Measurements from ENCODE around the gene PACRG. TPM values are rescaled to one million over a fixed set of nuclear protein-coding genes. Genes with fewer than 3 reads are reported as not detected.

PACRG gene
- total RNA-seq, 2 donors from 2014 or later: 0.70 to 1.3 TPM

GRCh38 chr6:163175301-163175700 lies 447.5 kb downstream of the PACRG start:
- no peak for DNase-seq
- intact Hi-C loops (cut with DNase I, micrococcal nuclease): no loop called here
- no peak for ATAC-seq

- ATAC-seq (no peak), DNase-seq (no peak)
- intact Hi-C loops (cut with DNase I, micrococcal nuclease): no loop called here
Measured at GRCh38 chr6:163176097-163176496, 448.3 kb downstream of the PACRG start.

- intact Hi-C loops (cut with DNase I, micrococcal nuclease): no loop called here
Measured at GRCh38 chr6:163177007-163177406, 449.2 kb downstream of the PACRG start.

DNA sequence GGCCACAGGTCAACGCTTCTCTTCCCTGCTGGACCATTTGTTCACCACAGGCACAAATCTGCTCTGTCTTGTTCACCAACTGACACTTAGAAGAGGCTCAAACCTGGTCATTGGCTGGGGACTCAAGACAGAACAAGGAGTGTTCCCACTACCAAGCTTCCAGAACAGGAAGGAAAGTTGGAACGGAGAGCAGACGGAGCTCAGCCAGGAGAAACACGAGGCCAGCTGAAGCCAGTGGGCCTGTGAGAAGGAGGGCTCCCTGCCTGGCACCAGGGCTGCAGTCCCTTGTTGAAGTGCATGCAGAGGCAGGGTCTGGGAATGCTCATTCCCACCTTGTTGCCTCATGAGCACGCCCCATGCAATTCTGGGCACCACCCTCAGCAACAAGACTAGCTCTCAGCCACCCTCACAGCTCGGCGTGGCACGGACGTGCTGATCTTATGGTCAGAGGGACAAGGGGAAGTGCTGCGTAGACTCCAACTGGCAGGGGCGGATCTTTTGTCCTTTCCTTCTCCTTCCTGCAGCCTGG lies 450.2 kb downstream of the PACRG start:
- no peak for ATAC-seq
- intact Hi-C loops (cut with DNase I, micrococcal nuclease): no loop called here
- DNase-seq: no peak

More at GRCh38 chr6:163177007-163177406, 449.2 kb downstream of the PACRG start:
- ATAC-seq (no peak), DNase-seq (no peak)

- intact Hi-C loops (cut with DNase I, micrococcal nuclease): no loop called here
- ATAC-seq (no peak), DNase-seq (no peak)
Measured at GRCh38 chr6:163179061-163179460, 451.3 kb downstream of the PACRG start.

DNA sequence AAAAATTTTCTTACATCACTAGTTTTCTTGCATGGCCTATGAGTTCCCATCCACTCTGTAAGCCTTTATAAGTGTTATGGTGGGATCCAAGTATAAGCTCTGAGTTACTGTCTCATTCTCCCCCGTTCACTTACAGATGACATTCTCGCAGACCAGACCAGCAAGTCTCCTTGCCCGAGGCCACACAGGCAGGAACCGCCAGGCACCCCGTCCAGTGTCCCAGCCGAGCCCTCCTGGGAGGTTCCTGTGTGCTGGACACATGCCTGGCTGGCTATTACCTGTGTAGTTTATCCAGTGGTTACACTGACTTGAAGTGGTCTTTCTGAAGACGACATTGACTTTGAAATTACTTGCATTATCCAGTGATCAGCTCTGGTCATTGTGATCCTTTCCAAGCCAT lies 451.9 kb downstream of the PACRG start:
- ATAC-seq (no peak), DNase-seq (no peak)
- intact Hi-C loops (cut with DNase I, micrococcal nuclease): no loop called here

GRCh38 chr6:163180874-163181541 lies 453.2 kb downstream of the PACRG start:
- intact Hi-C loops (cut with DNase I, micrococcal nuclease): no loop called here
- ATAC-seq (peak; percentile 32), DNase-seq (peak in 1 of 2 donors; percentile 21)

DNA sequence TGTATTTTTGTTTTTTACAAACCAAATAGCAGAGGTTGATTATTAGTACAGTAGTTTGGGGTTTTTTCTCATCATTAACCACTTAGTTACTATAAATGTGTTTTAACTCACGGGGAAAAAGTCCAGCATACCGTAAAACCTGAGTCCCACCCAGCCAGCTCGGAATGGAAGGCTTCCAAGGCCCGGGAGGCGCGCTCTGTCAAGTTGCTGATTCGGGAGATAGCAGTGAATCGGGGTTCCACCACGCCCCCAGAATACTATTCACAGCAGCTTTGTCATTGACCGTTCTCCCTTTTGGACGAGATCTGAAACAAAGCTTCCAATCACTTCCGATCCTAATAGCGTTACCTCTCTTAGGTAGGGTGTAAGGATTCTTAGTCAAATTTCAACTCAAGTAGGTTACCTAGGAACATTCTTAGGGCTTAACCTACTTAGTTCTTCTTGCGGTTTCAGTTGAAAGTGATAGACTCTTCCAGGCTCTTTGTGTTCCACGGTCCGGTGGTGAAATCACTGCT lies 453.9 kb downstream of the PACRG start:
- intact Hi-C loops (cut with DNase I, micrococcal nuclease): no loop called here
- ATAC-seq (no peak), DNase-seq (no peak)

GRCh38 chr6:163182696-163183095 lies 454.9 kb downstream of the PACRG start:
- intact Hi-C loops (cut with DNase I, micrococcal nuclease): no loop called here
- ATAC-seq (no peak), DNase-seq (no peak)

DNA sequence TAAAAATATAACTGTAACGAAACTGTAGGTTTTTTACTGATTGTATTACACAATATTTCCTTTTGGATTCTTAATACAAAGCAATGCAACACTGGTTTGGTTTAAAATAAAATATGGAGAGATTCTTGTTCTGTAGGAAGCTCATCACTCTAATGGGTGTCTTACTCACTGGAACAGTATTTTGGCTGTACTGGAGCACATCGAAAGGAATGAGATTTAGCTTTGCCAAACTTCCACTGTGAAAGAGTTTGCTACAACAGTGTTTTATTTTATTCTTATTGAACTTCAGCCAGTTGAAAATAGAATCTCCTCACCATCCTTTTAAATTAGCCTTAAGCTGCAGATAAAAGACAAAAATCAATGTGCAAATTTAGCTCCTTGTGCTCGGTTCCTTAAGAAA lies 456.0 kb downstream of the PACRG start:
- intact Hi-C loops (cut with DNase I, micrococcal nuclease): no loop called here
- DNase-seq (no peak), ATAC-seq (no peak)

DNA sequence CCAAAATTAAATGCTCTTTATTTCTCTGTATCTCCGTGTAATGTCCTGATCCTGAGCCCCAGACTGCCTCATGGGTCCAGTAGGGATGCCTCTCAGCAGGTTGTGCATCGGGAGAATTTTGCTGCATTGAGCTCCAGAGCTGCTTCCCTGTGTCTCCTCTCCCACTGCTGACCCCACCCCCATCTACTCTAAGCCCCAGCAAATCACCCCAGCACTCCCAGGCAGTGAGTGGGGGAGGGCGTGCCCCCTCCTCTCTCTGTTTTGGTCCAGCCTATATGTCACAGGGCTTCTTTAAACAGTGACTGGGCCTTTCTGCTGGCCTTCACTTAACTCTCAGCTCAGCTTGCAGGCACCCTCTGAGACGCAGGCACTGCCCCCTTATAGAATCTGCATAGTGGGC lies 458.0 kb downstream of the PACRG start:
- intact Hi-C loops (cut with DNase I, micrococcal nuclease): no loop called here
- ATAC-seq: no peak
- DNase-seq: no peak

DNA sequence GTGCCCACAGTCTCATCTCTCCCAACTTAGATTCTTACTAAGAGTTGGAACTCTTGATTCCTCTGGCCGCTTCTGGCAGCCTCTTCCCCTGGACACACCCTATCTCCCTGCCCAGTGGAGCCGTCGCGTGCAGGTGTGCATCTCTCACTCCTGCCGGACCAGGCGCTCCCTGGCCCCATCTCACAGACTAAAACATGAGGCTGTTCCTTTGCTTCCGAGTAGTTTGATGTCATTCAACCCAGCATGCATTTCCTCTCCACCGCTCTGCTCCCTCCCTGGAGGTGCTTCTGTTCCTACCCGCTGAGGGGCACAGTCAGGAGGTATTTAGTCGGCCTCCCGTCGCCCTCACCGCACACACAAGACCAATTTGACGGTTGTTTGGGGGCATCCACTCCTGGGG lies 458.8 kb downstream of the PACRG start:
- intact Hi-C loops (cut with DNase I, micrococcal nuclease): no loop called here
- ATAC-seq: no peak

GRCh38 chr6:163187201-163187600 lies 459.4 kb downstream of the PACRG start:
- no peak for ATAC-seq
- DNase-seq: no peak
- intact Hi-C loops (cut with DNase I, micrococcal nuclease): no loop called here

More for the DNA sequence above, 458.8 kb downstream of the PACRG start:
- DNase-seq: no peak

GRCh38 chr6:163187606-163188005 lies 459.8 kb downstream of the PACRG start:
- DNase-seq: no peak
- no peak for ATAC-seq
- intact Hi-C loops (cut with DNase I, micrococcal nuclease): no loop called here

- intact Hi-C loops (cut with DNase I, micrococcal nuclease): no loop called here
- ATAC-seq (no peak), DNase-seq (no peak)
Measured at GRCh38 chr6:163188746-163189145, 461.0 kb downstream of the PACRG start.

DNA sequence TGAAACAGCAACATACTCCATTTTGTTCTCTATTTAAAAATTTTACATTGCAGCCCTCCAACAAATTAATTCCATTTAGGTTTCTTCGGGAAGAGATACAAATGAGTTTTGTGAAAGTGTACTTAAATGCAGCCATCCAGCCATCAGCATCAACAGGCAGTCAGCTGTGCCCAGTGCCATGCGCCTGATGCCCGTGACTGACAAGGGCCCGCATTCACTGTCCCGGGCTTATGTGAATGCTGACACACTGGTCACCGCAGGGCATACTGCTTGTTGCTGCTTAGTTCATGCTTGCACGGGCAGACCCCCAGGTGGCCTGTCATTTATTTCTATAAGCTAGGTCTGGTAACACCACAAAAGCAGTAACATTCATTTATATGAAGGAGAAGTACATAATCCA lies 461.8 kb downstream of the PACRG start:
- ATAC-seq: no peak
- intact Hi-C loops (cut with DNase I, micrococcal nuclease): no loop called here
- DNase-seq: no peak

DNA sequence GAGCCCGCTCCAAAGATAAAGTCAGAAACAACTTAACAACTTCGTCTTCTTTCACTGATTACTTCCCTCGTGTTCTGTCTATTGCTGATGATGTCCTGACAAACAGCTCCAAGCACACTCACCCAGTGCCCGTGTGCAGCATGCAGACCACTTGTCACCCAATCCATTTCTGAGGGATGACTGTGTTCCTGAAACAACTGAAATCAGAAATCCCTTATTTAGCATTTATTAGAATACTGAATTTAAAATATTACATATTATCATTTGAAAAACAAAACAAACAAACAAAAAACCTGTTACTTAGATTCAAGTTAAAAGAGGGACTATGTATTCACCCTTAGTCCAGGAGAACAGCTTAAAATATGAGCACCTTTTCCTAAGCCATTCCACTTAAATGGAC lies 463.0 kb downstream of the PACRG start:
- intact Hi-C loops (cut with DNase I, micrococcal nuclease): no loop called here
- DNase-seq: no peak
- no peak for ATAC-seq

- DNase-seq (no peak), ATAC-seq (no peak)
- intact Hi-C loops (cut with DNase I, micrococcal nuclease): no loop called here
Measured at GRCh38 chr6:163191704-163192537, 464.1 kb downstream of the PACRG start.

GRCh38 chr6:163192591-163192990 lies 464.8 kb downstream of the PACRG start:
- ATAC-seq: no peak
- no peak for DNase-seq
- intact Hi-C loops (cut with DNase I, micrococcal nuclease): no loop called here

- intact Hi-C loops (cut with DNase I, micrococcal nuclease): no loop called here
- DNase-seq (no peak), ATAC-seq (no peak)
Measured at GRCh38 chr6:163193326-163193725, 465.6 kb downstream of the PACRG start.
